Measurements from ENCODE around the gene FOS. TPM values are rescaled to one million over a fixed set of nuclear protein-coding genes. Genes with fewer than 3 reads are reported as not detected.
A peak's percentile ranks its signal among the peaks of the same experiment; 100 is the strongest.

Gene FOS
- total and polyA plus RNA-seq, 4 donors: 13.2 to 82.7 (median 20.0) TPM

DNA sequence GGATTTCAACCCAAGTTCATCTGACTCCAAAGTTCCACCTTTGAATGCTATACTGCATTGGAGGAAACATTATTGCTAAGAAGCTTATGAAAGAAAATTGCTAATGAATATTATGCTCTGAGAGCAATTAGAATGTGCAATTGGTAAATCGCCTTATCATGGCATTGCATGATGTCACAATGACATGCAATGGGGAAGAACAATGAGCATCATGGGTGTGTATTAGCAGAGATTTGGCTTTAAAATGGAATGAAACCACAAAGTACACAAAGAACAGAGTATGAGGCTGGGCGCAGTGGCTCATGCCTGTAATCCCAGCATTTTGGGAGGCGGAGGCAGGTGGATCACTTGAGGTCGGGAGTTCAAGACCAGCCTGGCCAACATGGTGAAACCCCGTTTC is 34.7 kb downstream of the FOS start:
- Histone ChIP-seq H3K4me3 (ENCODE audit: low read depth in 1 of 3, low read length in 3 of 3) (no peak overlapping the region), H3K9me3 (ENCODE audit: control insufficient read depth in 4 of 4, low read length in 3 of 4) (no peaks in the 10 kb centered on the region), H3K36me3 (ENCODE audit: control insufficient read depth in 4 of 4, insufficient read depth in 3 of 4, low read depth in 1 of 4, low read length in 3 of 4) (no peaks in the 10 kb centered on the region), H3K9ac (ENCODE audit: low read depth in 1 of 2, low read length in 2 of 2) (no peak overlapping the region), H3K27ac (ENCODE audit: low read depth in 1 of 2, low read length in 2 of 2) (no peak overlapping the region), H3K4me1 (ENCODE audit: control insufficient read depth in 4 of 4, insufficient read depth in 4 of 4, low read length in 3 of 4) (peaks cover 0 to 5% (median 0%) of the 10 kb centered on the region in 4 donors), H3K27me3 (ENCODE audit: control insufficient read depth in 4 of 4, insufficient read depth in 4 of 4, low read length in 3 of 4) (no peaks in the 10 kb centered on the region)
- no peak for DNase-seq (ENCODE audit: low spot score)
- TF ChIP-seq REST (IDR thresholded peaks at IDR 0.05) (no peak), FOXA1 (IDR thresholded peaks at IDR 0.05) (no peak), ZBTB33 (IDR thresholded peaks at IDR 0.05) (no peak)
- TF ChIP-seq, protein P1, sequence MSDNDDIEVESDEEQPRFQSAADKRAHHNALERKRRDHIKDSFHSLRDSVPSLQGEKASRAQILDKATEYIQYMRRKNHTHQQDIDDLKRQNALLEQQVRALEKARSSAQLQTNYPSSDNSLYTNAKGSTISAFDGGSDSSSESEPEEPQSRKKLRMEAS (IDR thresholded peaks at IDR 0.05): no peak
- WGBS: 92% methylated on average over 5 of the region's 5 CpGs

- WGBS: 39% methylated on average over 4 of the region's 4 CpGs
- no peak for TF ChIP-seq JUND (IDR thresholded peaks at IDR 0.05)
- peak; percentile 19 to 27 for TF ChIP-seq RAD21 (IDR thresholded peaks at IDR 0.05)
- TF ChIP-seq ATF3 (IDR thresholded peaks at IDR 0.05): no peak
- TF ChIP-seq SP1 (IDR thresholded peaks at IDR 0.05): no peak
- no peak for TF ChIP-seq TAF1 (conservative IDR thresholded peaks at IDR 0.05)
- TF ChIP-seq FOXA2 (IDR thresholded peaks at IDR 0.05): no peak
- peak in 1 of 2 donors; percentile 19 for TF ChIP-seq RXRA (IDR thresholded peaks at IDR 0.05)
- TF ChIP-seq YY1 (IDR thresholded peaks at IDR 0.05): no peak
- TF ChIP-seq FOXA1 (IDR thresholded peaks at IDR 0.05): no peak
- no peak for TF ChIP-seq CTCF (IDR thresholded peaks at IDR 0.05; ENCODE audit: low read depth, low read length, missing input control)
- no peak for TF ChIP-seq ZBTB33 (IDR thresholded peaks at IDR 0.05)
- no peak for TF ChIP-seq REST (IDR thresholded peaks at IDR 0.05)
- Histone ChIP-seq H3K9ac (ENCODE audit: low read depth in 1 of 2, low read length in 2 of 2) (no peak overlapping the region), H3K9me3 (ENCODE audit: control insufficient read depth in 4 of 4, low read length in 3 of 4) (no peaks in the 10 kb centered on the region), H3K4me3 (ENCODE audit: low read depth in 1 of 3, low read length in 3 of 3) (no peak overlapping the region), H3K4me1 (ENCODE audit: control insufficient read depth in 4 of 4, insufficient read depth in 4 of 4, low read length in 3 of 4) (peaks cover 0 to 5% (median 0%) of the 10 kb centered on the region in 4 donors), H3K36me3 (ENCODE audit: control insufficient read depth in 4 of 4, insufficient read depth in 3 of 4, low read depth in 1 of 4, low read length in 3 of 4) (no peaks in the 10 kb centered on the region), H3K27ac (ENCODE audit: low read depth in 1 of 2, low read length in 2 of 2) (no peak overlapping the region), H3K27me3 (ENCODE audit: control insufficient read depth in 4 of 4, insufficient read depth in 4 of 4, low read length in 3 of 4) (no peaks in the 10 kb centered on the region)
- DNase-seq (ENCODE audit: low spot score): no peak
Observed at GRCh38 chr14:75315144-75315543, 36.5 kb downstream of the FOS start.

All from liver (tissue), 9 donors.